Keratinocyte (primary cell): ENCODE results near the gene BSPRY. TPM values are rescaled to one million over a fixed set of nuclear protein-coding genes. Genes with fewer than 3 reads are reported as not detected.

Experiments
- DNase-seq: peaks from one replicate; pipeline ENCODE4 v3.0.0-alpha.2; 2011; ENCODE audit warnings: low read depth, missing footprints, low spot score
- FAIRE-seq: peaks from 2 replicates; lab custom pipeline; 2011; peaks lifted over from hg19 to GRCh38; lab: Jason Lieb, UNC
- H2AFZ ChIP-seq: 2 replicates; pipeline ENCODE4 v1.6.0; 2012; ENCODE audit warnings: low read length, control low read depth, inconsistent platforms; ENCODE audit not compliant: control insufficient read depth
- H3K27ac ChIP-seq: 2 replicates; pipeline ENCODE4 v1.5.1; 2011; ENCODE audit warnings: low read length; ENCODE audit not compliant: control insufficient read depth, insufficient read depth
- H3K27me3 ChIP-seq: 3 replicates; pipeline ENCODE4 v1.6.0; 2011; ENCODE audit warnings: low read length; ENCODE audit not compliant: control insufficient read depth, insufficient read depth; ENCODE audit errors: extremely low read depth
- H3K36me3 ChIP-seq, 2 experiments: 2 replicates in 1 of 2; 3 replicates in 1 of 2; pipeline ENCODE4 v1.5.1; 2011; ENCODE audit warnings: low read length in 2 of 2, mild to moderate bottlenecking in 1 of 2; ENCODE audit not compliant: control insufficient read depth in 2 of 2, insufficient read depth in 2 of 2; ENCODE audit errors: extremely low read depth in 1 of 2
- H3K4me1 ChIP-seq: 3 replicates; pipeline ENCODE4 v1.5.1; 2011; ENCODE audit warnings: low read length; ENCODE audit not compliant: control insufficient read depth, insufficient read depth; ENCODE audit errors: extremely low read depth
- H3K4me2 ChIP-seq: 3 replicates; pipeline ENCODE4 v1.6.0; 2011; ENCODE audit warnings: low read depth, low read length; ENCODE audit not compliant: control insufficient read depth, insufficient read depth; ENCODE audit errors: extremely low read depth
- H3K4me3 ChIP-seq, 3 experiments: fragments of 200-600 bp in 1 of 3; sonication (generic) in 1 of 3; 2 replicates in 2 of 3; 3 replicates in 1 of 3; pipeline ENCODE4 v1.5.1; 2011 to 2016; ENCODE audit warnings: low read length in 3 of 3, mild to moderate bottlenecking in 3 of 3, control low read depth in 2 of 3, inconsistent platforms in 1 of 3, low read depth in 1 of 3, mixed read lengths in 1 of 3, mixed run types in 1 of 3, moderate library complexity in 1 of 3; ENCODE audit not compliant: control insufficient read depth in 2 of 3, insufficient read depth in 2 of 3; ENCODE audit errors: extremely low read depth in 1 of 3
- H3K79me2 ChIP-seq: 2 replicates; pipeline ENCODE4 v1.6.0; 2012; ENCODE audit warnings: low read length; ENCODE audit not compliant: control insufficient read depth, insufficient read depth
- H3K9ac ChIP-seq: 3 replicates; pipeline ENCODE4 v1.6.0; 2011; ENCODE audit warnings: low read length; ENCODE audit not compliant: control insufficient read depth, insufficient read depth; ENCODE audit errors: extremely low read depth
- H3K9me1 ChIP-seq: 3 replicates; pipeline ENCODE4 v1.6.0; 2011; ENCODE audit warnings: low read length; ENCODE audit not compliant: control insufficient read depth, insufficient read depth; ENCODE audit errors: extremely low read depth
- H3K9me3 ChIP-seq: 2 replicates; pipeline ENCODE4 v1.5.1; 2012; ENCODE audit warnings: low read depth, low read length; ENCODE audit not compliant: control insufficient read depth
- H4K20me1 ChIP-seq: 3 replicates; pipeline ENCODE4 v1.6.0; 2011; ENCODE audit warnings: low read length; ENCODE audit not compliant: control insufficient read depth, insufficient read depth; ENCODE audit errors: extremely low read depth
- CTCF ChIP-seq, 3 experiments: IDR thresholded peaks in 1 of 3; conservative IDR thresholded peaks in 1 of 3; optimal IDR thresholded peaks in 1 of 3; 2 replicates in 2 of 3; 3 replicates in 1 of 3; pipeline versions ENCODE3 to v1.5.1; 2011; ENCODE audit warnings: low read length in 3 of 3, mild to moderate bottlenecking in 3 of 3, moderate library complexity in 2 of 3, control low read depth in 1 of 3, inconsistent platforms in 1 of 3; ENCODE audit not compliant: insufficient read depth in 2 of 3; ENCODE audit errors: extremely low read depth in 1 of 3
- EZH2 ChIP-seq: IDR thresholded peaks from one replicate; pipeline ENCODE4 v1.6.1; 2012; ENCODE audit warnings: inconsistent platforms, mild to moderate bottlenecking, low read length, moderate library complexity
- dilution Hi-C: fragments of 300-500 bp; cut with MboI; formaldehyde crosslinking; loops from one replicate; pipeline ENCODE4 v1.7.0; 2020; ENCODE audit warnings: low sequenced_read_pairs; ENCODE audit not compliant: extremely low pct_ligation_motif_present
- polyA plus RNA-seq, 5 experiments: library from polyadenylated mRNA; depleted of rRNA in 3 of 5; stranded (reverse) in 3 of 5; stranded (forward) in 1 of 5; unstranded in 1 of 5; fragments of >200 nt; gene quantifications; 1 replicate in 1 of 5; 2 replicates in 3 of 5; 3 replicates in 1 of 5; pipeline versions ENCODE4 v1.2.1 to v1.2.3, GENCODE V29; 2011 to 2012; ENCODE audit warnings: missing spikeins in 2 of 5, low read depth in 1 of 5, low replicate concordance in 1 of 5

The BSPRY gene
- polyA plus RNA-seq, 1 donor (not counting 4 experiments of a cell fraction or from before 2014, with no cell fraction given) = 0.41 TPM

GRCh38 chr9:113388833-113389232 lies 39.5 kb downstream of the BSPRY start:
- FAIRE-seq (no peak), DNase-seq (no peak)
- Histone ChIP-seq H3K9ac (no peak overlapping the region), H2AFZ (no peak overlapping the region), H3K4me2 (no peak overlapping the region), H3K9me3 (no peaks in the 10 kb centered on the region), H4K20me1 (no peaks in the 10 kb centered on the region), H3K79me2 (no peaks in the 10 kb centered on the region), H3K27ac (no peak overlapping the region), H3K4me1 (no peaks in the 10 kb centered on the region), H3K9me1 (no peaks in the 10 kb centered on the region), H3K36me3 (peaks cover 3 to 21% of the 10 kb centered on the region in 2 experiments), H3K4me3 (no peak overlapping the region), H3K27me3 (no peaks in the 10 kb centered on the region)
- TF ChIP-seq CTCF (optimal IDR thresholded peaks at IDR 0.05 in 1 of 3, IDR thresholded peaks at IDR 0.05 in 1 of 3, conservative IDR thresholded peaks at IDR 0.05 in 1 of 3; ENCODE audit: extremely low read depth in 1 of 3, insufficient read depth in 2 of 3, low read length in 3 of 3) (no peak), EZH2 (no peak)
- dilution Hi-C loops = no loop called here

GRCh38 chr9:113389451-113389850 lies 40.1 kb downstream of the BSPRY start:
- no peak for DNase-seq
- Histone ChIP-seq H3K4me3 (no peak overlapping the region), H4K20me1 (no peaks in the 10 kb centered on the region), H3K27ac (no peak overlapping the region), H3K27me3 (no peaks in the 10 kb centered on the region), H3K4me2 (no peak overlapping the region), H3K9ac (no peak overlapping the region), H3K9me3 (no peaks in the 10 kb centered on the region), H3K36me3 (peaks cover 3 to 21% of the 10 kb centered on the region in 2 experiments), H2AFZ (no peak overlapping the region), H3K79me2 (no peaks in the 10 kb centered on the region), H3K4me1 (no peaks in the 10 kb centered on the region), H3K9me1 (no peaks in the 10 kb centered on the region)
- FAIRE-seq = no peak
- dilution Hi-C loops = no loop called here
- TF ChIP-seq EZH2 = no peak
- no peak for TF ChIP-seq CTCF (optimal IDR thresholded peaks at IDR 0.05 in 1 of 3, IDR thresholded peaks at IDR 0.05 in 1 of 3, conservative IDR thresholded peaks at IDR 0.05 in 1 of 3; ENCODE audit: extremely low read depth in 1 of 3, insufficient read depth in 2 of 3, low read length in 3 of 3)
